Measurements from ENCODE around the gene GPATCH2. TPM values are rescaled to one million over a fixed set of nuclear protein-coding genes. Genes with fewer than 3 reads are reported as not detected.
A peak's percentile ranks its signal among the peaks of the same experiment; 100 is the strongest.

GPATCH2 gene
- total and polyA plus RNA-seq, 12 donors = 2.3 to 10.6 (median 7.3) TPM

GRCh38 chr1:217528271-217528670 is 102.6 kb downstream of the GPATCH2 start:
- no peak for DNase-seq
- no peak for ATAC-seq
- H3K4me3 ChIP-seq = no peak overlapping the region
- no peaks in the 10 kb centered on the region for H3K27me3 ChIP-seq
- no peak for TF ChIP-seq CTCF (IDR thresholded peaks at IDR 0.05)
- intact Hi-C loops (cut with DNase I) = loop anchor here in 2 of 10 donors (10.0 kb wide), 1 partner anchor 73 kb away; no protein-coding TSS in a partner anchor
- 91 to 93% methylated on average over 3 of the region's 3 CpGs for WGBS, 2 donors
- H3K9me3 ChIP-seq = peaks cover 0 to 8% (median 0%) of the 10 kb centered on the region in 11 donors
- H3K27ac ChIP-seq = no peak overlapping the region
- H3K36me3 ChIP-seq = no peaks in the 10 kb centered on the region
- H3K4me1 ChIP-seq = peaks cover 0 to 18% (median 5%) of the 10 kb centered on the region in 9 donors

GRCh38 chr1:217527151-217527550 is 103.7 kb downstream of the GPATCH2 start:
- Histone ChIP-seq H3K9me3 (peaks cover 0 to 8% (median 0%) of the 10 kb centered on the region in 11 donors), H3K27me3 (no peaks in the 10 kb centered on the region), H3K4me1 (peaks cover 0 to 18% (median 5%) of the 10 kb centered on the region in 9 donors), H3K4me3 (no peak overlapping the region), H3K36me3 (no peaks in the 10 kb centered on the region), H3K27ac (no peak overlapping the region)
- intact Hi-C loops (cut with DNase I) = loop anchor here in 2 of 10 donors (10.0 kb wide), 1 partner anchor 72 kb away; no protein-coding TSS in a partner anchor
- WGBS, 2 donors = 93% methylated on average over 2 of the region's 2 CpGs
- no peak for TF ChIP-seq CTCF (IDR thresholded peaks at IDR 0.05)
- DNase-seq (no peak), ATAC-seq (no peak)

GRCh38 chr1:217526636-217527035 is 104.3 kb downstream of the GPATCH2 start:
- Histone ChIP-seq H3K9me3 (peaks cover 0 to 8% (median 0%) of the 10 kb centered on the region in 11 donors), H3K36me3 (no peaks in the 10 kb centered on the region), H3K4me1 (peaks cover 0 to 20% (median 5%) of the 10 kb centered on the region in 9 donors), H3K27me3 (no peaks in the 10 kb centered on the region), H3K27ac (peak overlapping the region in 1 of 10 donors; percentile 4), H3K4me3 (no peak overlapping the region)
- intact Hi-C loops (cut with DNase I) = loop anchor here in 2 of 10 donors (10.0 kb wide), 1 partner anchor 72 kb away; no protein-coding TSS in a partner anchor
- ATAC-seq (no peak), DNase-seq (no peak)
- no peak for TF ChIP-seq CTCF (IDR thresholded peaks at IDR 0.05)
- WGBS, 2 donors = 92 to 100% methylated on average over 1 of the region's 1 CpG

- intact Hi-C loops (cut with DNase I) = loop anchor here in 2 of 10 donors (10.0 kb wide), 1 partner anchor 71 kb away; no protein-coding TSS in a partner anchor
- H3K27ac ChIP-seq = peak overlapping the region in 1 of 10 donors; percentile 23
- TF ChIP-seq CTCF (IDR thresholded peaks at IDR 0.05) = no peak
- ATAC-seq (peak in 1 of 8 donors; percentile 56), DNase-seq (no peak)
- no peaks in the 10 kb centered on the region for H3K36me3 ChIP-seq
- WGBS, 2 donors = 52 to 63% methylated on average over 3 of the region's 3 CpGs
- H3K4me3 ChIP-seq = no peak overlapping the region
- H3K9me3 ChIP-seq = peaks cover 0 to 8% (median 0%) of the 10 kb centered on the region in 11 donors
- no peaks in the 10 kb centered on the region for H3K27me3 ChIP-seq
- peaks cover 0 to 27% (median 5%) of the 10 kb centered on the region in 9 donors for H3K4me1 ChIP-seq
Measured at GRCh38 chr1:217525773-217526490, 105.0 kb downstream of the GPATCH2 start.

Measured in heart right ventricle (tissue), 16 donors.